Liver (tissue), 9 donors: Measurements from ENCODE around the gene OLFM4. TPM values are rescaled to one million over a fixed set of nuclear protein-coding genes. Genes with fewer than 3 reads are reported as not detected.

ENCODE experiments used
- DNase-seq: peaks from one replicate; pipeline ENCODE4 v3.0.0-alpha.2; 2017; ENCODE audit warnings: low spot score
- H3K27ac ChIP-seq, 2 donors: one replicate each; pipeline ENCODE4 v1.7.0; 2013; ENCODE audit warnings: inconsistent platforms in 2 of 2, low read length in 2 of 2, control low read depth in 1 of 2, low read depth in 1 of 2, mild to moderate bottlenecking in 1 of 2
- H3K27me3 ChIP-seq, 4 donors: one replicate each; pipeline versions ENCODE4 v1.6.1 to v1.7.0; 2013; ENCODE audit warnings: low read length in 3 of 4, inconsistent platforms in 1 of 4, mild to moderate bottlenecking in 1 of 4, moderate library complexity in 1 of 4; ENCODE audit not compliant: control insufficient read depth in 4 of 4, insufficient read depth in 4 of 4
- H3K36me3 ChIP-seq, 4 donors: one replicate each; pipeline versions ENCODE4 v1.6.1 to v1.7.0; 2013; ENCODE audit warnings: low read length in 3 of 4, mild to moderate bottlenecking in 3 of 4, low read depth in 1 of 4, moderate library complexity in 1 of 4; ENCODE audit not compliant: control insufficient read depth in 4 of 4, insufficient read depth in 3 of 4
- H3K4me1 ChIP-seq, 4 donors: one replicate each; pipeline versions ENCODE4 v1.6.1 to v1.7.0; 2013; ENCODE audit warnings: low read length in 3 of 4, mild to moderate bottlenecking in 3 of 4, moderate library complexity in 1 of 4; ENCODE audit not compliant: control insufficient read depth in 4 of 4, insufficient read depth in 4 of 4
- H3K4me3 ChIP-seq, 3 donors: one replicate each; pipeline versions ENCODE4 v1.6.1 to v1.7.0; 2013; ENCODE audit warnings: low read length in 3 of 3, control low read depth in 1 of 3, low read depth in 1 of 3, mild to moderate bottlenecking in 1 of 3
- H3K9ac ChIP-seq, 2 donors: one replicate each; pipeline ENCODE4 v1.7.0; 2013; ENCODE audit warnings: low read length in 2 of 2, mild to moderate bottlenecking in 2 of 2, moderate library complexity in 2 of 2, control low read depth in 1 of 2, low read depth in 1 of 2
- H3K9me3 ChIP-seq, 4 donors: one replicate each; pipeline versions ENCODE4 v1.6.1 to v1.7.0; 2013; ENCODE audit warnings: low read length in 3 of 4; ENCODE audit not compliant: control insufficient read depth in 4 of 4
- EGR1 ChIP-seq, 2 donors: IDR thresholded peaks; 2 replicates each; pipeline ENCODE4 v1.6.1; 2016 to 2018; ENCODE audit warnings: antibody characterized with exemption in 2 of 2, low read depth in 2 of 2
- FOXA1 ChIP-seq: IDR thresholded peaks from 2 replicates; pipeline ENCODE4 v1.6.1; 2016; ENCODE audit warnings: antibody characterized with exemption
- FOXA2 ChIP-seq: IDR thresholded peaks from 2 replicates; pipeline ENCODE4 v1.6.1; 2016; ENCODE audit warnings: antibody characterized with exemption
- GABPA ChIP-seq, 2 donors: IDR thresholded peaks in 1 of 2; conservative IDR thresholded peaks in 1 of 2; 2 replicates each; pipeline ENCODE4 v1.6.1; 2016; ENCODE audit warnings: antibody characterized with exemption in 2 of 2, mild to moderate bottlenecking in 1 of 2, moderate library complexity in 1 of 2
- HNF4A ChIP-seq, 2 donors: conservative IDR thresholded peaks; 2 replicates each; pipeline ENCODE4 v1.6.1; 2016; ENCODE audit warnings: antibody characterized with exemption in 2 of 2, mild to moderate bottlenecking in 2 of 2
- HNF4G ChIP-seq: IDR thresholded peaks from 2 replicates; pipeline ENCODE4 v1.6.1; 2016; ENCODE audit warnings: antibody characterized with exemption
- JUND ChIP-seq, 2 donors: IDR thresholded peaks; 2 replicates each; pipeline ENCODE4 v1.6.1; 2016; ENCODE audit warnings: antibody characterized with exemption in 2 of 2
- NR2F2 ChIP-seq: IDR thresholded peaks from 2 replicates; pipeline ENCODE4 v1.6.1; 2016; ENCODE audit warnings: antibody characterized with exemption
- RAD21 ChIP-seq, 2 donors: IDR thresholded peaks; 2 replicates each; pipeline ENCODE4 v1.6.1; 2016; ENCODE audit warnings: antibody characterized with exemption in 2 of 2, mild to moderate bottlenecking in 2 of 2
- SP1 ChIP-seq: IDR thresholded peaks from 2 replicates; pipeline ENCODE4 v1.6.1; 2018; ENCODE audit warnings: antibody characterized with exemption, mild to moderate bottlenecking
- TAF1 ChIP-seq: conservative IDR thresholded peaks from 2 replicates; pipeline ENCODE4 v1.6.1; 2016; ENCODE audit warnings: antibody characterized with exemption, mild to moderate bottlenecking
- YY1 ChIP-seq: IDR thresholded peaks from 2 replicates; pipeline ENCODE4 v1.6.1; 2016; ENCODE audit warnings: antibody characterized with exemption, mild to moderate bottlenecking
- WGBS: extraction: QIAGEN DNeasy Blood & Tissue Kit; methylation state at CpG from one replicate; pipeline ENCODE4 v1.1.7; 2013; 5-methylcytosine and 5-hydroxymethylcytosine counted together
- polyA plus RNA-seq, 2 donors: library from polyadenylated mRNA; stranded (reverse) in 1 of 2; unstranded in 1 of 2; fragments of 200-250 nt in 1 of 2; fragments of >200 nt in 1 of 2; fragmentation: Nextera tagmentation in 1 of 2; extraction: Ambion mirVana in 1 of 2; gene quantifications; one replicate each; pipeline versions ENCODE4 v1.2.1 to v1.2.3, GENCODE V29; 2013 to 2015
- total RNA-seq, 2 donors: library from RNA; depleted of rRNA; stranded (reverse); fragments of >200 nt; gene quantifications; one replicate each; pipeline ENCODE4 v1.2.3, GENCODE V29; 2014
- TF ChIP-seq, protein P1 (sequence below): IDR thresholded peaks from 2 replicates; pipeline ENCODE4 v1.6.1; 2016; ENCODE audit warnings: antibody characterized with exemption
- TF ChIP-seq, protein P2 (sequence below): IDR thresholded peaks from 2 replicates; pipeline ENCODE4 v1.6.1; 2016; ENCODE audit warnings: antibody characterized with exemption
- TF ChIP-seq, protein P3 (sequence below): IDR thresholded peaks from 2 replicates; pipeline ENCODE4 v1.6.1; 2016; ENCODE audit warnings: antibody characterized with exemption, mild to moderate bottlenecking
- TF ChIP-seq, protein P4 (sequence below): IDR thresholded peaks from 2 replicates; pipeline ENCODE4 v1.6.1; 2016; ENCODE audit warnings: antibody characterized with exemption
- donor health status: healthy.
- donor health status: healthy.
- donor health status: healthy.
- donor health status: healthy.
- donor health status: healthy.

The OLFM4 gene
- total and polyA plus RNA-seq, 4 donors, result under 0.01 to 8.0 (median 0.66) TPM; not detected in 1

DNA sequence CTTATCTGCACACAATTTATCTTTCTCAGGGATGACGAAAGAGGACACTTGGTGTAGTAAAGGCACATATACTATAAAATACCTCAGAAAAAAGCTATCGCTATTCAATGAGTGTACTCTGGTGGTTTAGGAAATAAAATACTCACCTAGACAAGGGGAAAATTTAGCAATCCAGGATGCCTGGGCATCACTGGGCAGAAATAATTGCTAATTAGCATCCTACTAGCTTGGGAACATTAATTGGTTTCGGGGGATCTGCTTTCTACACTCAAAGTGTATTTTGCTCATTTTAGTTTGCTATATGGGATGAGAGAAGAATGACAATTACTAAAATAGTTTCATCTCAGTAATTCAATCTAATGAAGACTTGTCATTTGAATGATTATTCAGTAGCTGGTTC is 60.3 kb downstream of the OLFM4 start:
- peaks cover 0 to 3% (median 0%) of the 10 kb centered on the region in 4 donors for H3K9me3 ChIP-seq
- peaks cover 0 to 3% (median 0%) of the 10 kb centered on the region in 4 donors for H3K27me3 ChIP-seq
- WGBS, result 76% methylated on average over 3 of the region's 3 CpGs
- no peaks in the 10 kb centered on the region for H3K36me3 ChIP-seq
- H3K27ac ChIP-seq, result no peak overlapping the region
- TF ChIP-seq FOXA2, result no peak
- TF ChIP-seq, protein P1, sequence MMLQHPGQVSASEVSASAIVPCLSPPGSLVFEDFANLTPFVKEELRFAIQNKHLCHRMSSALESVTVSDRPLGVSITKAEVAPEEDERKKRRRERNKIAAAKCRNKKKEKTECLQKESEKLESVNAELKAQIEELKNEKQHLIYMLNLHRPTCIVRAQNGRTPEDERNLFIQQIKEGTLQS, result no peak
- TF ChIP-seq HNF4G, result no peak
- no peak for TF ChIP-seq NR2F2
- no peak for TF ChIP-seq HNF4A (conservative IDR thresholded peaks at IDR 0.05)
- TF ChIP-seq, protein P2, sequence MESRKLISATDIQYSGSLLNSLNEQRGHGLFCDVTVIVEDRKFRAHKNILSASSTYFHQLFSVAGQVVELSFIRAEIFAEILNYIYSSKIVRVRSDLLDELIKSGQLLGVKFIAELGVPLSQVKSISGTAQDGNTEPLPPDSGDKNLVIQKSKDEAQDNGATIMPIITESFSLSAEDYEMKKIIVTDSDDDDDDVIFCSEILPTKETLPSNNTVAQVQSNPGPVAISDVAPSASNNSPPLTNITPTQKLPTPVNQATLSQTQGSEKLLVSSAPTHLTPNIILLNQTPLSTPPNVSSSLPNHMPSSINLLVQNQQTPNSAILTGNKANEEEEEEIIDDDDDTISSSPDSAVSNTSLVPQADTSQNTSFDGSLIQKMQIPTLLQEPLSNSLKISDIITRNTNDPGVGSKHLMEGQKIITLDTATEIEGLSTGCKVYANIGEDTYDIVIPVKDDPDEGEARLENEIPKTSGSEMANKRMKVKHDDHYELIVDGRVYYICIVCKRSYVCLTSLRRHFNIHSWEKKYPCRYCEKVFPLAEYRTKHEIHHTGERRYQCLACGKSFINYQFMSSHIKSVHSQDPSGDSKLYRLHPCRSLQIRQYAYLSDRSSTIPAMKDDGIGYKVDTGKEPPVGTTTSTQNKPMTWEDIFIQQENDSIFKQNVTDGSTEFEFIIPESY, result no peak
- TF ChIP-seq, protein P3, sequence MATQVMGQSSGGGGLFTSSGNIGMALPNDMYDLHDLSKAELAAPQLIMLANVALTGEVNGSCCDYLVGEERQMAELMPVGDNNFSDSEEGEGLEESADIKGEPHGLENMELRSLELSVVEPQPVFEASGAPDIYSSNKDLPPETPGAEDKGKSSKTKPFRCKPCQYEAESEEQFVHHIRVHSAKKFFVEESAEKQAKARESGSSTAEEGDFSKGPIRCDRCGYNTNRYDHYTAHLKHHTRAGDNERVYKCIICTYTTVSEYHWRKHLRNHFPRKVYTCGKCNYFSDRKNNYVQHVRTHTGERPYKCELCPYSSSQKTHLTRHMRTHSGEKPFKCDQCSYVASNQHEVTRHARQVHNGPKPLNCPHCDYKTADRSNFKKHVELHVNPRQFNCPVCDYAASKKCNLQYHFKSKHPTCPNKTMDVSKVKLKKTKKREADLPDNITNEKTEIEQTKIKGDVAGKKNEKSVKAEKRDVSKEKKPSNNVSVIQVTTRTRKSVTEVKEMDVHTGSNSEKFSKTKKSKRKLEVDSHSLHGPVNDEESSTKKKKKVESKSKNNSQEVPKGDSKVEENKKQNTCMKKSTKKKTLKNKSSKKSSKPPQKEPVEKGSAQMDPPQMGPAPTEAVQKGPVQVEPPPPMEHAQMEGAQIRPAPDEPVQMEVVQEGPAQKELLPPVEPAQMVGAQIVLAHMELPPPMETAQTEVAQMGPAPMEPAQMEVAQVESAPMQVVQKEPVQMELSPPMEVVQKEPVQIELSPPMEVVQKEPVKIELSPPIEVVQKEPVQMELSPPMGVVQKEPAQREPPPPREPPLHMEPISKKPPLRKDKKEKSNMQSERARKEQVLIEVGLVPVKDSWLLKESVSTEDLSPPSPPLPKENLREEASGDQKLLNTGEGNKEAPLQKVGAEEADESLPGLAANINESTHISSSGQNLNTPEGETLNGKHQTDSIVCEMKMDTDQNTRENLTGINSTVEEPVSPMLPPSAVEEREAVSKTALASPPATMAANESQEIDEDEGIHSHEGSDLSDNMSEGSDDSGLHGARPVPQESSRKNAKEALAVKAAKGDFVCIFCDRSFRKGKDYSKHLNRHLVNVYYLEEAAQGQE, result no peak
- TF ChIP-seq YY1, result no peak
- no peak for TF ChIP-seq GABPA (IDR thresholded peaks at IDR 0.05 in 1 of 2, conservative IDR thresholded peaks at IDR 0.05 in 1 of 2)
- TF ChIP-seq FOXA1, result no peak
- TF ChIP-seq, protein P4, sequence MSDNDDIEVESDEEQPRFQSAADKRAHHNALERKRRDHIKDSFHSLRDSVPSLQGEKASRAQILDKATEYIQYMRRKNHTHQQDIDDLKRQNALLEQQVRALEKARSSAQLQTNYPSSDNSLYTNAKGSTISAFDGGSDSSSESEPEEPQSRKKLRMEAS, result no peak
- no peak for TF ChIP-seq RAD21 (IDR thresholded peaks at IDR 0.05)
- TF ChIP-seq TAF1, result no peak
- TF ChIP-seq EGR1 (IDR thresholded peaks at IDR 0.05; ENCODE audit: low read depth in 2 of 2), result no peak
- H3K9ac ChIP-seq, result no peak overlapping the region
- no peaks in the 10 kb centered on the region for H3K4me1 ChIP-seq
- H3K4me3 ChIP-seq, result no peak overlapping the region
- DNase-seq, result no peak

DNA sequence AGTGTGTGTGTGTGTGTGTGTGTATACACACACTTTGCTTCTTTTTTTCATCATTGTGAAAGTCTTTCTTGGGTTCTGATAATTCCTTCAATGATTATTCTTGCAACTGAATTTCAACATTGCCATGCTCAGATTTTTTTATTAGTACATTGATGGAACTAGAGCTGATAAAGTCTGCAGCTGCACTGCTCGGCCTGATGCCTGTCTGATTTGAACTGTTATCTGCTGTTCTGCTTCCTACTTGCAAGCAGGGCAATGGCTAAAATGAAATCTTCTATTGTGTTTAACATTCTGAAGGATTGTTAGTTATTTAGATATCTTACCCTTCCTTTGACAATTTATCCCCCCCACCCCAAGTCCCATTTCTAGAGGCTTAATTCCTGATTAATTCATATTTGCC is 61.3 kb downstream of the OLFM4 start:
- no peak for TF ChIP-seq FOXA2
- no peak for TF ChIP-seq NR2F2
- no peak for TF ChIP-seq SP1
- no peak for TF ChIP-seq GABPA (IDR thresholded peaks at IDR 0.05 in 1 of 2, conservative IDR thresholded peaks at IDR 0.05 in 1 of 2)
- no peak for TF ChIP-seq YY1
- TF ChIP-seq EGR1 (IDR thresholded peaks at IDR 0.05; ENCODE audit: low read depth in 2 of 2), result no peak
- TF ChIP-seq JUND (IDR thresholded peaks at IDR 0.05), result no peak
- TF ChIP-seq, protein P4, result no peak
- TF ChIP-seq, protein P2, result no peak
- TF ChIP-seq TAF1, result no peak
- TF ChIP-seq HNF4A (conservative IDR thresholded peaks at IDR 0.05), result no peak
- no peak for TF ChIP-seq HNF4G
- peaks cover 0 to 3% (median 0%) of the 10 kb centered on the region in 4 donors for H3K27me3 ChIP-seq
- no peak overlapping the region for H3K9ac ChIP-seq
- no peaks in the 10 kb centered on the region for H3K9me3 ChIP-seq
- DNase-seq, result no peak
- 32% methylated on average over 1 of the region's 1 CpG for WGBS
- H3K4me1 ChIP-seq, result no peaks in the 10 kb centered on the region
- H3K27ac ChIP-seq, result no peak overlapping the region
- no peak overlapping the region for H3K4me3 ChIP-seq
- no peaks in the 10 kb centered on the region for H3K36me3 ChIP-seq
